Neural progenitor cell (in vitro differentiated cells): ENCODE data around the gene DCC.

Experiments used
- CTCF ChIP-seq: fragments of 200-600 bp; sonication (generic); IDR thresholded peaks from 2 replicates; pipeline ENCODE4 v1.5.1; 2017; ENCODE audit warnings: antibody characterized with exemption, mild to moderate bottlenecking
- EZH2 ChIP-seq: fragments of 200-600 bp; sonication (generic); IDR thresholded peaks from 2 replicates; pipeline ENCODE4 v1.6.1; 2017; ENCODE audit warnings: antibody characterized with exemption, mild to moderate bottlenecking, moderate library complexity
- EZH2phosphoT487 ChIP-seq: fragments of 200-600 bp; sonication (generic); IDR thresholded peaks from 2 replicates; pipeline ENCODE4 v1.6.1; 2017; ENCODE audit warnings: antibody characterized with exemption

DNA sequence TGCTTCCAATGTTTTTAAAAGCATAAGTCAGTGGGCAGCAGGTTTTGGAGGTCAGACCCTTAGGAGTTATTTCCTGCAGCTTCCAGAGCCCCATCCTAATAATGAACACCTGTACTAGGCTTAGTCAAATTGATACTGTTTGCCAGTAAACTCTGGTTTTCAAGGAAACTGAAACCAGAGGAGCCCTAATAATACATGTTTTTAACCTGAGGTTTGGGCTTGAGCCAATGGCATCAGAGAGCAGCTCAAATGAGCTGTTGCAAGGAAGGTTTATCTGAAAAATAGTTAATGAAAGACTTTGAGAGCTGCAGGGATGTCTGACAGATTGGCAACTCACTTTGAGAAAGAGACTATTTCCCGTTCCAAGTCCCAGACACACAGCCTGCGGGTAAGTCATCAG is 54.6 kb downstream of the DCC start:
- TF ChIP-seq CTCF (no peak), EZH2phosphoT487 (no peak), EZH2 (no peak)
